ENCODE results near the gene GAS6. TPM values are rescaled to one million over a fixed set of nuclear protein-coding genes. Genes with fewer than 3 reads are reported as not detected.

The GAS6 gene
- total and polyA plus RNA-seq, 9 of the 15 experiments (the other 6 are each of a cell fraction or from before 2014, with no cell fraction given), result 0.14 to 9.7 (median 4.7) TPM; not detected in 1

DNA sequence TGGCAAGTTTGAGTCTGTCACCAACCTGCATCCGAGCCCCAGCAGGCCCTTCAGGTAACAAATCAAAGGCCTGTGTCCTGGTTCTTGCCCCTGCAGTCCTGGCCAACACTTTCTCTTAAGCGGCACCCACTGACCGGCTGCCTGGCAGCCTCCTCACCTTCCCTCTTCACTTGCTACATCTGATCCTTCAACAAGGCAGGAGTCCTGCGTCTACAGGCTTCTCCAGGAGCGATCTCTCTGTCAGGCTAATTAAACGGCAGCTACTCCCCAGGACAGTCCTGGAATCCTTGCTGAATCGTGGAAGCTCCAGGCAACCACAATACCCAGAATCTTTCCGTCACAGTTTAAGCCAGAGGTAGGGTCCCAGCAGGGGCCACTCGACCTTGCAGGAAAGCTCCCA, 41.1 kb upstream of the GAS6 start:
- H3K27me3 ChIP-seq (ENCODE audit: control insufficient read depth in 2 of 2, insufficient read depth in 2 of 2, low read length in 2 of 2), result peaks cover 11 to 52% of the 10 kb centered on the region in 2 experiments; a peak in 4 of 5 replicates
- POLR2A ChIA-PET, result interaction anchor here (0.7 kb wide), 1 partner anchor 15 kb away, joined by 3 read pairs; no protein-coding TSS in a partner anchor
- FAIRE-seq, result no peak
- no peak for TF ChIP-seq SMAD4 (CRISPR knock-in tag; conservative IDR thresholded peaks at IDR 0.05)
- no peak for TF ChIP-seq NCOA6 (IDR thresholded peaks at IDR 0.05)
- no peak for TF ChIP-seq HEY1 (CRISPR knock-in tag; IDR thresholded peaks at IDR 0.05; ENCODE audit: borderline replicate concordance)
- TF ChIP-seq TRIM28 (IDR thresholded peaks at IDR 0.05), result no peak
- TF ChIP-seq SMARCA5 (IDR thresholded peaks at IDR 0.05), result no peak
- TF ChIP-seq, protein P1, sequence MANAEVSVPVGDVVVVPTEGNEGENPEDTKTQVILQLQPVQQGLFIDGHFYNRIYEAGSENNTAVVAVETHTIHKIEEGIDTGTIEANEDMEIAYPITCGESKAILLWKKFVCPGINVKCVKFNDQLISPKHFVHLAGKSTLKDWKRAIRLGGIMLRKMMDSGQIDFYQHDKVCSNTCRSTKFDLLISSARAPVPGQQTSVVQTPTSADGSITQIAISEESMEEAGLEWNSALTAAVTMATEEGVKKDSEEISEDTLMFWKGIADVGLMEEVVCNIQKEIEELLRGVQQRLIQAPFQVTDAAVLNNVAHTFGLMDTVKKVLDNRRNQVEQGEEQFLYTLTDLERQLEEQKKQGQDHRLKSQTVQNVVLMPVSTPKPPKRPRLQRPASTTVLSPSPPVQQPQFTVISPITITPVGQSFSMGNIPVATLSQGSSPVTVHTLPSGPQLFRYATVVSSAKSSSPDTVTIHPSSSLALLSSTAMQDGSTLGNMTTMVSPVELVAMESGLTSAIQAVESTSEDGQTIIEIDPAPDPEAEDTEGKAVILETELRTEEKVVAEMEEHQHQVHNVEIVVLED (CRISPR knock-in tag; IDR thresholded peaks at IDR 0.05), result no peak
- TF ChIP-seq CC2D1A (IDR thresholded peaks at IDR 0.05), result no peak
- TF ChIP-seq HNRNPH1 (optimal IDR thresholded peaks at IDR 0.05; ENCODE audit: low read depth, low read length), result no peak
- TF ChIP-seq, protein P2, sequence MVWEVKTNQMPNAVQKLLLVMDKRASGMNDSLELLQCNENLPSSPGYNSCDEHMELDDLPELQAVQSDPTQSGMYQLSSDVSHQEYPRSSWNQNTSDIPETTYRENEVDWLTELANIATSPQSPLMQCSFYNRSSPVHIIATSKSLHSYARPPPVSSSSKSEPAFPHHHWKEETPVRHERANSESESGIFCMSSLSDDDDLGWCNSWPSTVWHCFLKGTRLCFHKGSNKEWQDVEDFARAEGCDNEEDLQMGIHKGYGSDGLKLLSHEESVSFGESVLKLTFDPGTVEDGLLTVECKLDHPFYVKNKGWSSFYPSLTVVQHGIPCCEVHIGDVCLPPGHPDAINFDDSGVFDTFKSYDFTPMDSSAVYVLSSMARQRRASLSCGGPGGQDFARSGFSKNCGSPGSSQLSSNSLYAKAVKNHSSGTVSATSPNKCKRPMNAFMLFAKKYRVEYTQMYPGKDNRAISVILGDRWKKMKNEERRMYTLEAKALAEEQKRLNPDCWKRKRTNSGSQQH (CRISPR knock-in tag; IDR thresholded peaks at IDR 0.05), result no peak
- TF ChIP-seq, protein P3, sequence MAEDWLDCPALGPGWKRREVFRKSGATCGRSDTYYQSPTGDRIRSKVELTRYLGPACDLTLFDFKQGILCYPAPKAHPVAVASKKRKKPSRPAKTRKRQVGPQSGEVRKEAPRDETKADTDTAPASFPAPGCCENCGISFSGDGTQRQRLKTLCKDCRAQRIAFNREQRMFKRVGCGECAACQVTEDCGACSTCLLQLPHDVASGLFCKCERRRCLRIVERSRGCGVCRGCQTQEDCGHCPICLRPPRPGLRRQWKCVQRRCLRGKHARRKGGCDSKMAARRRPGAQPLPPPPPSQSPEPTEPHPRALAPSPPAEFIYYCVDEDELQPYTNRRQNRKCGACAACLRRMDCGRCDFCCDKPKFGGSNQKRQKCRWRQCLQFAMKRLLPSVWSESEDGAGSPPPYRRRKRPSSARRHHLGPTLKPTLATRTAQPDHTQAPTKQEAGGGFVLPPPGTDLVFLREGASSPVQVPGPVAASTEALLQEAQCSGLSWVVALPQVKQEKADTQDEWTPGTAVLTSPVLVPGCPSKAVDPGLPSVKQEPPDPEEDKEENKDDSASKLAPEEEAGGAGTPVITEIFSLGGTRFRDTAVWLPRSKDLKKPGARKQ (CRISPR knock-in tag; IDR thresholded peaks at IDR 0.05), result no peak

More for the DNA sequence above, 41.1 kb upstream of the GAS6 start:
- no peak overlapping the region for H3K4me2 ChIP-seq (ENCODE audit: insufficient read depth, low read length)
- 5% methylated on average over 7 of the region's 9 CpGs for WGBS (ENCODE audit: insufficient coverage, low coverage, missing lambda C conversion rate)
- no peak overlapping the region; a peak in 1 of 4 replicates for H3K9ac ChIP-seq (ENCODE audit: insufficient read depth in 1 of 2, low read depth in 2 of 2, low read length in 2 of 2)
- no peak overlapping the region for H3K4me3 ChIP-seq
- CTCF ChIA-PET (ENCODE audit: low intra/inter-chr PET ratio), result interaction anchor here (0.5 to 1.1 kb wide), 3 partner anchors 88 to 174 kb away, joined by 3 to 4 read pairs (median 3); no protein-coding TSS in a partner anchor
- BruUV-seq (replicated peaks), result no TSS peak
- H4K20me1 ChIP-seq (replicated peaks; ENCODE audit: control insufficient read depth, insufficient read depth, low read length), result no peaks in the 10 kb centered on the region
- H3K27ac ChIP-seq (ENCODE audit: extremely low read depth, low read depth, low read length), result no peak overlapping the region
- no peaks in the 10 kb centered on the region for H3K79me2 ChIP-seq (ENCODE audit: control insufficient read depth, insufficient read depth, low read length)
- H3K4me1 ChIP-seq (replicated peaks in 1 of 2; ENCODE audit: control insufficient read depth in 2 of 2, insufficient read depth in 2 of 2, low read length in 2 of 2), result peaks cover 0 to 2% of the 10 kb centered on the region in 2 experiments; a peak in 1 of 5 replicates
- no peaks in the 10 kb centered on the region for H3K9me3 ChIP-seq (replicated peaks; ENCODE audit: control insufficient read depth, insufficient read depth, low read depth, low read length)
- no peaks in the 10 kb centered on the region for H3K36me3 ChIP-seq (ENCODE audit: control insufficient read depth, insufficient read depth, low read length)
- H3K9me1 ChIP-seq (ENCODE audit: control insufficient read depth, insufficient read depth, low read length), result no peaks in the 10 kb centered on the region
- H2AFZ ChIP-seq (ENCODE audit: low read depth, low read length), result no peak overlapping the region
- no peak for ATAC-seq
- in situ Hi-C loops (cut with MboI), result no loop called here
- intact Hi-C loops (cut with micrococcal nuclease), result no loop called here
- no peak for DNase-seq (ENCODE audit: extremely low read depth in 1 of 4, low spot score in 3 of 4)

All from K562 (cell line).